Sigmoid colon (tissue), 7 donors: ENCODE data around the gene ISX. TPM values are rescaled to one million over a fixed set of nuclear protein-coding genes. Genes with fewer than 3 reads are reported as not detected.
A peak's percentile ranks its signal among the peaks of the same experiment; 100 is the strongest.

Experiments
- DNase-seq: peaks from one replicate; pipeline ENCODE4 v3.0.0-alpha.2; 2019
- H3K27ac ChIP-seq, 4 donors: fragments of 200-600 bp; sonication (generic); one replicate each; pipeline ENCODE4 v1.5.1; 2016 to 2019; ENCODE audit warnings: mild to moderate bottlenecking in 1 of 4
- H3K27me3 ChIP-seq, 3 donors: fragments of 200-600 bp; sonication (generic); one replicate each; pipeline ENCODE4 v1.5.1; 2019; ENCODE audit warnings: mild to moderate bottlenecking in 1 of 3
- H3K36me3 ChIP-seq, 4 donors: fragments of 200-600 bp; sonication (generic); one replicate each; pipeline ENCODE4 v1.5.1; 2016 to 2019
- H3K4me1 ChIP-seq, 4 donors: fragments of 200-600 bp; sonication (generic); one replicate each; pipeline ENCODE4 v1.5.1; 2017 to 2019
- H3K4me3 ChIP-seq, 4 donors: fragments of 200-600 bp; sonication (generic); one replicate each; pipeline ENCODE4 v1.5.1; 2017 to 2019; ENCODE audit warnings: mild to moderate bottlenecking in 2 of 4, moderate library complexity in 1 of 4
- H3K9me3 ChIP-seq, 4 donors: fragments of 200-600 bp in 3 of 4; sonication (generic) in 3 of 4; one replicate each; pipeline versions ENCODE4 v1.5.1 to v1.6.1; 2013 to 2019
- CTCF ChIP-seq, 4 experiments: fragments of 450-650 bp in 3 of 4; fragments of 200-600 bp in 1 of 4; IDR thresholded peaks; one replicate each; pipeline ENCODE4 v1.5.1; 2016 to 2019; ENCODE audit warnings: antibody characterized with exemption in 4 of 4, mild to moderate bottlenecking in 3 of 4, moderate library complexity in 2 of 4
- EP300 ChIP-seq, 4 donors: sonication (generic); formaldehyde crosslinking; IDR thresholded peaks; one replicate each; pipeline ENCODE4 v1.6.1; 2017; ENCODE audit warnings: antibody characterized with exemption in 4 of 4
- POLR2A ChIP-seq, 2 donors: fragments of 450-650 bp; IDR thresholded peaks; one replicate each; pipeline ENCODE4 v1.6.1; 2016; ENCODE audit warnings: antibody characterized with exemption in 2 of 2, mild to moderate bottlenecking in 2 of 2, moderate library complexity in 2 of 2
- POLR2AphosphoS5 ChIP-seq, 4 donors: sonication (generic); formaldehyde crosslinking; IDR thresholded peaks; one replicate each; pipeline ENCODE4 v1.6.1; 2017; ENCODE audit warnings: antibody characterized with exemption in 4 of 4
- whole genome bisulfite sequencing, 2 donors: extraction: QIAGEN DNeasy Blood & Tissue Kit; methylation state at CpG; one replicate each; pipeline ENCODE4 v1.1.7; 2013; 5-methylcytosine and 5-hydroxymethylcytosine counted together
- intact Hi-C: fragments of 100-400 bp; cut with DNase I; formaldehyde crosslinking; loops from one replicate; pipeline ENCODE4 v1.15.1; 2023
- polyA plus RNA-seq, 3 donors: library from polyadenylated mRNA; stranded (reverse); fragments of 200-250 nt; gene quantifications; one replicate each; pipeline ENCODE4 v1.2.3, GENCODE V29; 2013
- total RNA-seq, 4 donors: library from RNA; depleted of rRNA; stranded (reverse); fragments of >200 nt; gene quantifications; one replicate each; pipeline ENCODE4 v1.1.0, GENCODE V29; 2016
- donor health status: healthy with polysubstance abuse.
- donor health status: Bipolar disorder and iron deficiency.
- donor health status: healthy.

Gene ISX
- total and polyA plus RNA-seq, 7 donors = 0.83 to 73.8 (median 41.4) TPM; not detected in 3

GRCh38 chr22:35074583-35074982, 8.6 kb downstream of the ISX start:
- Histone ChIP-seq H3K27me3 (no peaks in the 10 kb centered on the region), H3K4me1 (no peaks in the 10 kb centered on the region), H3K27ac (no peak overlapping the region), H3K4me3 (no peak overlapping the region), H3K9me3 (no peaks in the 10 kb centered on the region), H3K36me3 (no peaks in the 10 kb centered on the region)
- 68 to 83% methylated on average over 4 of the region's 4 CpGs for WGBS, 2 donors
- intact Hi-C loops = no loop called here
- no peak for TF ChIP-seq CTCF (IDR thresholded peaks at IDR 0.05)
- no peak for DNase-seq

DNA sequence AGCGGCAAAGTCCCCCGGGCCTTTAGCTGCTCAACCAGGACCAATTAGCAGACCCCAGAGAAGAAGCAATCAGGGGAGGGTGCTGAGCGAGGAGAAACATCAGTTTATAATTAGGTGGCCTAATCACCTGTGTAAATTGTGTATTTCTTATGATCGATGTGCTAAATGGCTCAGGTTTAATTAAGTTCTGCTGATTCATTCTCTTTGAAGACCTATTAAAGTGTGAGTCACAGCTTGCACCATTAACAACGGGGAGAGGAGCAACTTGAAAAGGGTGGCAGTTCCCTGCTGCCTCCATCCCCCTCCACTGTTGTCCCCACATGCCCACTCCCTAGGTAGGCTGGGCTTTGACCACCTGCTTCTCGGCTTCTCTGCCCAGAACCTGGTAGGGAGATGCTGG, 10.7 kb downstream of the ISX start:
- Histone ChIP-seq H3K4me3 (no peak overlapping the region), H3K27me3 (no peaks in the 10 kb centered on the region), H3K36me3 (no peaks in the 10 kb centered on the region), H3K27ac (no peak overlapping the region), H3K4me1 (no peaks in the 10 kb centered on the region), H3K9me3 (no peaks in the 10 kb centered on the region)
- intact Hi-C loops = no loop called here
- DNase-seq = no peak
- TF ChIP-seq POLR2AphosphoS5 (IDR thresholded peaks at IDR 0.05) (no peak), CTCF (IDR thresholded peaks at IDR 0.05) (no peak), POLR2A (IDR thresholded peaks at IDR 0.05) (no peak), EP300 (IDR thresholded peaks at IDR 0.05) (no peak)
- 72 to 77% methylated on average over 6 of the region's 6 CpGs for WGBS, 2 donors

DNA sequence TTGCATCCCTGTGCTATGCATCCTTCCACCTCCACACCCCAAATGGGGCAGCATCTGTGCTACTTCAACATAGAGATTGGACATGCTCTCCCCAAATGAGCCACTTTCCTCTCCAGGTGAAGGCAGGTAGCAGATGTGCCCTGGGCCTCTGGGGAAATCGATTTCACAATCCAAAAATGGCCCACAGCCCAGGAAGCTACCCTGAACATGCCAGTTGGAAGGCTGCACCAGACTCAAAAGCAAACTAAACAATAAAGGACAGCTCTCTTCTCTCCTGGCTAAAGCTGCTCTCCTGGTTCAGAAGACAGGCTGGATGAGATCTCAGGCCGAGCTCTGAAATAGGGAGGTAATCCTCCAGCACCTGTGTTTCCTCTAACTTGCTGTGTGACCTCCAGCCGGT, 19.7 kb downstream of the ISX start:
- Histone ChIP-seq H3K9me3 (no peaks in the 10 kb centered on the region), H3K4me3 (no peak overlapping the region), H3K27me3 (no peaks in the 10 kb centered on the region), H3K27ac (no peak overlapping the region), H3K36me3 (no peaks in the 10 kb centered on the region), H3K4me1 (no peaks in the 10 kb centered on the region)
- no peak for DNase-seq
- 81 to 92% methylated on average over 3 of the region's 3 CpGs for WGBS, 2 donors
- intact Hi-C loops = no loop called here
- TF ChIP-seq POLR2AphosphoS5 (IDR thresholded peaks at IDR 0.05) (no peak), EP300 (IDR thresholded peaks at IDR 0.05) (no peak), POLR2A (IDR thresholded peaks at IDR 0.05) (no peak), CTCF (IDR thresholded peaks at IDR 0.05) (no peak)

DNA sequence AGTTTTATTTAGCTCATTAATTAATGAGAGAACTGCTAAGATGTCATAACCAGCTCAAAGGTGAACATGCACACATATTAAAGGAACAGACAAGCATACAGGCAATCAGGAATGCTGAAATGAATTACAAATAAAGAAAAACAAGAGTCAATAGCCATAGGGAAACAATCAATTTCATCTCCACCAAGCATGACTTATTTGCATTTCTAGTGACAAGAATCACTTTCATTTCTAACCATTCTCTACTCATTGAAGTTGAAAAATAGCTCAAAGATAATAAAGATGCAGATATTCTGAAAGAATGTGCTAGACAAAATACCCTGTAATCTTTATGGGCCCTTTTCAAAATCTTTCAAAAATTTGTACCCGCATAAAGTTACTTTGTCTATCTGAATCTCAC, 23.2 kb downstream of the ISX start:
- Histone ChIP-seq H3K27ac (no peak overlapping the region), H3K4me1 (no peaks in the 10 kb centered on the region), H3K36me3 (no peaks in the 10 kb centered on the region), H3K9me3 (no peaks in the 10 kb centered on the region), H3K27me3 (no peaks in the 10 kb centered on the region), H3K4me3 (no peak overlapping the region)
- WGBS, 2 donors = 99 to 100% methylated on average over 1 of the region's 1 CpG
- intact Hi-C loops = no loop called here
- no peak for DNase-seq
- TF ChIP-seq POLR2AphosphoS5 (IDR thresholded peaks at IDR 0.05) (no peak), POLR2A (IDR thresholded peaks at IDR 0.05) (no peak), EP300 (IDR thresholded peaks at IDR 0.05) (no peak), CTCF (IDR thresholded peaks at IDR 0.05) (no peak)

GRCh38 chr22:35092406-35092805, 26.4 kb downstream of the ISX start:
- H3K4me3 ChIP-seq = no peak overlapping the region
- peak; percentile 29 for DNase-seq
- no peaks in the 10 kb centered on the region for H3K4me1 ChIP-seq
- H3K27ac ChIP-seq = no peak overlapping the region
- H3K36me3 ChIP-seq = no peaks in the 10 kb centered on the region
- H3K27me3 ChIP-seq = peaks cover 0 to 5% (median 0%) of the 10 kb centered on the region in 3 donors
- no peaks in the 10 kb centered on the region for H3K9me3 ChIP-seq
- 58 to 70% methylated on average over 1 of the region's 1 CpG for whole genome bisulfite sequencing, 2 donors
- intact Hi-C loops = no loop called here
- no peak for TF ChIP-seq POLR2A (IDR thresholded peaks at IDR 0.05)
- TF ChIP-seq CTCF (IDR thresholded peaks at IDR 0.05) = no peak
- TF ChIP-seq EP300 (IDR thresholded peaks at IDR 0.05) = no peak
- TF ChIP-seq POLR2AphosphoS5 (IDR thresholded peaks at IDR 0.05) = no peak
